ENCODE data around the gene DDX5. TPM values are rescaled to one million over a fixed set of nuclear protein-coding genes. Genes with fewer than 3 reads are reported as not detected.

The DDX5 gene
- total and polyA plus RNA-seq, 2 of the 4 experiments (the other 2 are of a cell fraction): 253 to 781 TPM

DNA sequence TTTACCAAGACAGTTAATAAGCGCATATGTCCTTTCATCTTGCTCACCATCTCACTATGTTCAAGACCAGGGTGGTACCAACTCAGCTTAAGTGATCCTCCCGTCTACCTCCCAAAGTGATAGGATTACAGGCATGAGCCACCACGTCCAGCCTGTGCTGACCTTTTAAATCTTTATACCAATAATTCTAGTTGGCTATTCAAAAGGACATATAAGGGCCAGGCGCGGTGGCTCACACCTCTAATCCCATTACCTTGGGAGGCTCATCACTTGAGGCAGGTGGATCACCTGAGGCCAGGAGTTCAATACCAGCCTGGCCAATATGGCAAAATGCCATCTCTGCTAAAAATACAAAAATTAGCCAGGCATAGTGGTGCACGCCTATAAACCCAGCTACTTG is 3.1 kb upstream of the DDX5 start:
- H2AK5ac ChIP-seq (ENCODE audit: low read depth, low read length): no peak overlapping the region
- H3K4ac ChIP-seq (ENCODE audit: low read depth, low read length): no peak overlapping the region
- H3K27me3 ChIP-seq (ENCODE audit: control insufficient read depth, insufficient read depth, low read length): no peaks in the 10 kb centered on the region
- DNase-seq (no peak), ATAC-seq (ENCODE audit: low read depth) (no peak)
- H3K4me3 ChIP-seq (ENCODE audit: insufficient read depth, low read depth, low read length): no peak overlapping the region
- H2BK15ac ChIP-seq (ENCODE audit: low read depth, low read length): no peak overlapping the region
- dilution Hi-C loops (cut with HindIII; ENCODE audit: low sequenced_read_pairs, unreplicated experiment) (no loop called here), in situ Hi-C loops (cut with MboI; ENCODE audit: low sequenced_read_pairs) (no loop called here), intact Hi-C loops (cut with micrococcal nuclease) (no loop called here)
- ChIA-PET CTCF (interaction anchor here (0.6 kb wide), 1 partner anchor 39 kb away, joined by 3 read pairs; no protein-coding TSS in a partner anchor), POLR2A (ENCODE audit: unreplicated experiment) (no interaction called here)
- H2BK5ac ChIP-seq (ENCODE audit: low read depth, low read length, poor library complexity, severe bottlenecking): no peak overlapping the region
- TF ChIP-seq RCOR1 (IDR thresholded peaks at IDR 0.05; ENCODE audit: insufficient replicate concordance, low read length): no peak
- no peak overlapping the region for H3K4me2 ChIP-seq (ENCODE audit: low read depth, low read length)
- H4K20me1 ChIP-seq (ENCODE audit: insufficient read depth, low read length): peaks cover 43% of the 10 kb centered on the region
- no peak overlapping the region for H2AFZ ChIP-seq (replicated peaks; ENCODE audit: low read length, poor library complexity)
- no peak overlapping the region for H4K8ac ChIP-seq (ENCODE audit: low read depth in 2 of 2, low read length in 2 of 2)
- H3K14ac ChIP-seq (replicated peaks; ENCODE audit: low read depth, low read length): no peak overlapping the region
- peaks cover 22% of the 10 kb centered on the region for H3K36me3 ChIP-seq (ENCODE audit: control insufficient read depth, insufficient read depth, low read length)
- no peak overlapping the region for H3K18ac ChIP-seq (ENCODE audit: low read depth, low read length)
- no peak overlapping the region for H3K27ac ChIP-seq (ENCODE audit: insufficient read depth, low read length)
- no peak overlapping the region for H4K91ac ChIP-seq (ENCODE audit: insufficient read depth, low read depth, low read length)
- H3K4me1 ChIP-seq (ENCODE audit: control insufficient read depth, insufficient read depth, low read length): no peaks in the 10 kb centered on the region
- peaks cover 4% of the 10 kb centered on the region; the same call in 1 of the 2 replicates for H3K9me1 ChIP-seq (ENCODE audit: insufficient read depth, low read length)
- H3K79me1 ChIP-seq (ENCODE audit: low read depth in 1 of 2, low read length in 2 of 2): peaks cover 18 to 44% of the 10 kb centered on the region in 2 experiments
- no peak overlapping the region for H2BK20ac ChIP-seq (ENCODE audit: low read depth, low read length)
- H4K5ac ChIP-seq (ENCODE audit: low read depth, low read length): no peak overlapping the region
- no peaks in the 10 kb centered on the region for H3K9me3 ChIP-seq (ENCODE audit: control insufficient read depth, insufficient read depth, low read length)
- H3K56ac ChIP-seq (ENCODE audit: extremely low read depth, insufficient read depth, low read length): no peak overlapping the region
- H2AK9ac ChIP-seq (replicated peaks; ENCODE audit: low read depth, low read length, poor library complexity): no peak overlapping the region
- H3K9ac ChIP-seq (ENCODE audit: low read depth, low read length): no peak overlapping the region
- 98% methylated on average over 5 of the region's 6 CpGs; no CpG with 5 or more reads in 1 of the 2 experiments for WGBS, 2 experiments (ENCODE audit: extremely low coverage in 2 of 2, insufficient read length in 1 of 2)
- no TSS peak for BruUV-seq (replicated peaks)
- no peak overlapping the region for H2BK120ac ChIP-seq (ENCODE audit: low read depth, low read length)
- peak overlapping the region; percentile 72; the same call in 1 of the 2 replicates for H3K23ac ChIP-seq (ENCODE audit: low read depth, low read length)

Data from IMR-90 (cell line).